Epithelial cell of prostate (primary cell): Measurements from ENCODE around the gene TMIGD3.
"Not testable (repeated sequence)": the region's sequence is repeated elsewhere in the genome, so short reads cannot be mapped to it uniquely, and the experiment has no call there.

Source experiments
- DNase-seq: peaks from one replicate; pipeline ENCODE4 v3.0.0-alpha.2; 2011; ENCODE audit warnings: low read depth, low spot score
- H3K27ac ChIP-seq: fragments of 450-650 bp; 2 replicates; pipeline ENCODE4 v1.5.1; 2017; ENCODE audit warnings: mild to moderate bottlenecking

Gene TMIGD3

GRCh38 chr1:111503585-111504060, at the start of gene TMIGD3, which contains the start of gene ADORA3:
TMIGD3 (minus strand) TSS chr1:111503633; CDS start chr1:111503354, 279 bp downstream.
ADORA3 (minus strand) TSS chr1:111503633; CDS start chr1:111503354, 279 bp downstream.
- no peak for DNase-seq
- H3K27ac ChIP-seq: no peak within 1 kb of the TSS

- peak; percentile 48 for DNase-seq
- peak overlapping the region; percentile 62 for H3K27ac ChIP-seq
Observed at GRCh38 chr1:111553196-111553595, 49.8 kb upstream of the TMIGD3 start.

GRCh38 chr1:111552587-111552986, 49.2 kb upstream of the TMIGD3 start:
- no peak for DNase-seq
- H3K27ac ChIP-seq: peak overlapping the region; percentile 62

GRCh38 chr1:111551623-111552411, 48.4 kb upstream of the TMIGD3 start:
- H3K27ac ChIP-seq: no peak overlapping the region
- no peak for DNase-seq

- DNase-seq, H3K27ac ChIP-seq: not testable (repeated sequence)
Observed at GRCh38 chr1:111547786-111548185, 44.4 kb upstream of the TMIGD3 start.

GRCh38 chr1:111542187-111542586, 38.8 kb upstream of the TMIGD3 start:
- H3K27ac ChIP-seq: peak overlapping the region; percentile 84
- DNase-seq: no peak

- no peak for DNase-seq
- peak overlapping the region; percentile 84 for H3K27ac ChIP-seq
Observed at GRCh38 chr1:111541721-111542120, 38.3 kb upstream of the TMIGD3 start.

- DNase-seq: no peak
- H3K27ac ChIP-seq: no peak overlapping the region
Observed at GRCh38 chr1:111540928-111541327, 37.5 kb upstream of the TMIGD3 start.

GRCh38 chr1:111538343-111539025, 35.1 kb upstream of the TMIGD3 start:
- no peak overlapping the region for H3K27ac ChIP-seq
- DNase-seq: no peak

GRCh38 chr1:111535256-111536191, 32.1 kb upstream of the TMIGD3 start:
- no peak overlapping the region for H3K27ac ChIP-seq
- no peak for DNase-seq

GRCh38 chr1:111520053-111520452, 16.6 kb upstream of the TMIGD3 start:
- no peak for DNase-seq
- no peak overlapping the region for H3K27ac ChIP-seq

- no peak overlapping the region for H3K27ac ChIP-seq
- no peak for DNase-seq
Observed at GRCh38 chr1:111517469-111518225, 14.2 kb upstream of the TMIGD3 start.

GRCh38 chr1:111516005-111516535, 12.6 kb upstream of the TMIGD3 start:
- no peak for DNase-seq
- H3K27ac ChIP-seq: no peak overlapping the region

GRCh38 chr1:111515291-111516004, 12.0 kb upstream of the TMIGD3 start:
- DNase-seq: no peak
- H3K27ac ChIP-seq: no peak overlapping the region

GRCh38 chr1:111513410-111514020, 10.1 kb upstream of the TMIGD3 start:
- DNase-seq: no peak

GRCh38 chr1:111512931-111513330, 9.5 kb upstream of the TMIGD3 start:
- no peak overlapping the region for H3K27ac ChIP-seq
- DNase-seq: no peak

More at GRCh38 chr1:111513410-111514020, 10.1 kb upstream of the TMIGD3 start:
- no peak overlapping the region for H3K27ac ChIP-seq

- no peak overlapping the region for H3K27ac ChIP-seq
- no peak for DNase-seq
Observed at GRCh38 chr1:111512132-111512889, 8.9 kb upstream of the TMIGD3 start.
